GM18520 (cell line): ENCODE data around the gene HSPA9.

Source experiments
- ATAC-seq: cut with Tn5 transposase; IDR thresholded peaks from one replicate; pipeline ENCODE4 v1.9.1; 2021; ENCODE audit not compliant: unreplicated experiment

The HSPA9 gene

DNA sequence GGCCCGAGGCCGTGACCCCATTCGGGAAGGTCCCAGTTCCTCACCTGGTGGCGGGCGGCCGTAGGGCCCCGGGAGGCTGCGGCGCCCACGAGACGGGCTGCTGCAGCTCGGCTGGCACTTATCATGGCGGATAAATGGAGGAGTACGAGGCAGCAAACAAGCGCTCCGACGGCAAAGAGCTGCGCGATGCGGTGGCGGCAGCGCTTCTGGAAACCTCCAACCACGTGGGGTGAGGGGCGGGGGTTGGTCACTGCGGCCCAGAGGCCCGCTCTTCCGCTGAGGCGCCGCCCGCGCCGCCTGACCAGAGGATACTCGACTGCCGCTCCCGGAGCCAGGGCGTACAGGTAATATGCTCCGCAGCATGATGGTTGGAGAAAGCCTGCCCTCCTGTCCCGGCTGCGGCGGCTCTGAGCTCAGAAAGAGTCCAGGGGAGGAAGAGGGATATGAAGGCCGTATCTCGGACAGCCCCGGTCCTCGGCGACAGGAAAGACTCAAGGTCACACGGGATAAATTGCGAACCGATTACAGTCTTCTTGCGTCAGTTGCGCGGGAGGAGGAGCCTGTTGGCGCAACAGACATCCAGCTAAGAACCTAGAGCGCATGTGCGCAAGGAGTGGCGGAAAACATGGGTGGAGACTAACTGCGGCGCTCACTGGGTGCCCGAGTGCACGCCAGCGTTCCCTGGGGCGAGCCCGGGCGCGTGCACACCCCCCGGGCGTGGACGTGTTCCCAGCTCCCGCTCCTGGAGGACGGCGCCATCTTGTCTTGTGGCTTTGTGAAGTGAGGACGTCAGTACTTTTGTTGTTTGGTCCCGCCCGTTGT is at the start of gene HSPA9:
Gene HSPA9 (minus strand): TSS at position 208 of the 822 bp plus-strand sequence. CDS start 83 bp downstream, at position 125.
- peak; percentile 75 for ATAC-seq

DNA sequence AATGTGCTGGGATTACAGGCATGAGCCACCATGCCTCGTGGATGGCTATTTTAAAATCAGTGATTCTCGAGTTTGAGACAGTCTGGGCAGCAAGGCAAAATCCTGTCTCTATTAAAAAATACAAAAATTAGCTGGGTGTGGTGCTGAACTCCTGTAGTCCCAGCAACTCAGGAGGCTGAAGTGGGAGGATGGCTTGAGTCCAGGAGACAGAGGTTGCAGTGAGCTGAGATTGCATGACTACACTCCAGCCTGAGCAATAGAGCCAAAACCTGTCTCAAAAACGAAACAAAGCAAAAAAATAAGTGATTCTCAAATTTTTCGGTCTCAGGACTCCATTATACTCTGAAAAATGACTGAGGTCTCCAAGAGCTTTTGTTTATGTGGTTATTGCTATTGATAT is 47.9 kb upstream of the HSPA9 start:
- ATAC-seq: no peak

DNA sequence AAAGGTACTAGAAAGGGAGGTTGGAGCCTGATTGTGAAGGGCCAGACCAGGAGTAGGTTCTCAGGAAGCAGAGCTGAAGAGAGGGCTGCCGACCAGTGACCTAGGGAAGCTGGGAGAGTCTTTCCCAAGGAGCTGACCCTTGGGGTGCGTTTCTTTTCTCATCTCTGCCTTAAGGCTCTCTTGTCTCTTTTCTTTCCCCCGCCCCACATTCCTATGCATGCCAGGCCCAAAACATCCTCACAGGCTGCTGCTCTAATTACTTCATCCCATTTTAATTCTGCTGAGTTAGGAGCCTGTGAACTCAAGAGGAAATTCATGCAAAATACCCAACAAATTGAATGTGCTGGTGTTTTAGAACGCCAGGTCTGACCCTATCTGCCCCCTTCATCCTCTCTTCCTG is 46.9 kb upstream of the HSPA9 start:
- no peak for ATAC-seq

DNA sequence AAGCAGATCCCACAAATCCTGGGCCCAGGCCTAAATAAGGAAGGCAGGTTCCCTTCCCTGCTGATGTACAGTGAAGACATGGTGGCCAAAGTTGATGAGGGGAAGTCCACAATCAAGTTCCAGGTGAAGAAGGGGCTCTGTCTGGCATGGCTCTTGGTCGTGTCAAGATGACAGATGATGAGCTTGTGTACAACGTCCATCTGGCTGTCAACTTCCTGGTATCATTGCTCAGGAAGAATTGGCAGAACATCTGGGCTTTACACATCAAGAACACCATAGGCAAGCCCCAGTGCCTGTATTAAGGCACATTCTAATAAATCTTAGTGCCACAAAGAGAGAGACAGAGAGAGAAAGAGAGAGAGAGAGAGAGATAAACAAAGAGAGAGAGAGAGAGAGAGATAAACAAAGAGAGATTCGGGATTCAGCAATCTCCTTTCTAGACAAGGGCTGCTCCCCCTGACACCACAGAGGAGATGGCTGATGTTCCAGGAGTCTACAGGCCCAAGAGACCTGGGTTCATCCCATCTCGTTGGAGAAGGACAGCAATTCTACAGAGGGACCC is 45.5 kb upstream of the HSPA9 start:
- ATAC-seq: no peak

DNA sequence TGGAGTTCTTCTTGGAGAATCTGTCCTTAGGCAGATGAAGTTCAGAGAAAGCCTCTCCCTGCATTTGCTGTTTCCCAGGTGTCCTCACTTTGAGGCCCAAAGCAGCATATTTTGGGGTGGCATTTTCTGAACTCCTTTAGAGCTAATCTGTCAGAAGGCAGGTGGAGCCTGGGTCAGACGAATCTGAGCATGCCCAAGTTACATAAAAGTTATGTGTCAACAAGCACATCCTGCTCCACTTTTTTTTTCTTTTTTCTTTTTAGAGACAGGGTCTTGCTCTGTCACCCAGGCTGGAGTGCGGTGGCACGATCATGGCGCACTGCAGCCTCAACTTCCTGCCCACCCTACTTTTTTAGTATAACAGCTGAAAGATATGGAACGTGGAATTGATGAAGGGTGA is 41.3 kb upstream of the HSPA9 start:
- no peak for ATAC-seq

DNA sequence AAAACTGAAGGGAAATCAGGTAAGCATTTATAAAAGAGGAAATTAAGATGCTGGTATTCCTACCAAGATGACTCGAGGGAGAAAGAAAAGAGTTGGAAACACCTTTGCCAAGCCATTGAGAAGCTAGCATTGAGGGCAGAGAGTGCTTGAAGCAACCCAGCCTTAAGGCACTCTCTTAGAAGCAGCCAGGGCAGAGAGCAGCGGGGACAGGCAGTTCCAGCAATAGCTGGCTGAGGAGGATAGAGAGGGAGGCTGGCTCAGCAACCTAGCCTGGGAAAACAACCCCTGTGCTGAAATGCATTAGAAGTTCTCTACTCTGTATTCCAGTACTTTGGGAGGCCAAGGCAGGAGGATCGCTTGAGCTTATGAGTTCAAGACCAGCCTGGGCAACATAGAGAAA is 40.3 kb upstream of the HSPA9 start:
- no peak for ATAC-seq

DNA sequence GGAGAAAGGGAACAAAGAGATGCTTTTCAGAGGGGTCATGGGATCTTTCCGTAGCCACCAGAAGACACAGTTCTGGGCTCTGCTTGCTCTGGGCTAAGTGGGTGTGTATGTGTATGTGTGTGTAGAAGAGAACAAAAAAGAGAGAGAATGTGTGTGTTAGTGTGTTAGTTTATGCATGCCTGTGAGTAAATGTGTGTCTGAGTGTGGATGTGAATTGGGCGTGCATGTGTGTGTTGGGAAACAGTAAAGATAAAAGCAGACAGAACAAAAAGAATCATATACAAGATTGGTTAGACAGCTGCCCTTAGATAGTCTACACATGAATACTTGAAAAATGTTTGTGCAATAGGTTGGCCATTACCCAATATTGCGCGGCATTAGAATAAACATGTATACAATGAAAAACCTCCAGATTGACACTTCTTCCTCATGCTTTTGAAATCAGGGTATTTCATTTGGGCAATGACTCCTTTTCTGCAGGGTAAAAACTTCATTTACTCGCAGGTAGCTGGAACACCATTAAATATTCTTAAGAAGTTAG is 36.5 kb upstream of the HSPA9 start:
- ATAC-seq: no peak

DNA sequence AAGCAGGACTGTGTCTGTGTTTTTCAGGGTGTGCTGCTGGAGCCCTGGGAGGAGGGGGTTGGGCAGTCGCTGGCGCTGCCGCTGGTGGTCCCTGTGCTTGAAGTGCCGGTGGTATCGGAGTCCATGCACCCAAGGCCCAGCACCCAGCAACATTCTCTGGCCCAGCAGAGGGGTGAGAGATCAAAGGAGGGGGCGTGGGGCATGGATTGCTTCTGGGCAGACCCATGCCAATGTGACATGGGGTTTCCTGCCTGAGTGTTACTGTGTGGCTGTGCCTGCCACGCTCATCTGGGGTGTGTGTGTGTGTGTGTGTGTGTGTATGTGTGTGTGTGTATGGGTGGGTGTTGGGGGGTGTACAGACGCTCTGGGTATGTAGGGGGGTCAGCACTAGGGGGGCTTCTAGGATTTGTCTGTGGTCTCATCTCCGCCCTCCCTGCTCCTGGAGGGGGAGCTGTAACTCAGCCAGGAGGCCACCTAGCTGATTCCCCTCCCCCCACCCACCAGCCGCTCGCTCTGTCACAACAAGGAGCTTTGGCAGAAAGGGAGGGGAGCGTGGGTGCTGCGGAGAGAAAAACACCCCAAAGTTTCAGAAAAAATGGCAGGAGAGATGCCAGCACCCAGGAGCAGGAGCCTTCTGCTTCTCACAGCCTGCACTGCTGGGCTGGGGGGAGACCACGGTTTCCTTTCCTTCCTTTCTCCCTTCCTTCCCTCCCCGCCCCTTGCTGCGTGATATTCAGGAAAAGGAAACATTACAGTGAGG is 35.9 kb upstream of the HSPA9 start:
- ATAC-seq: no peak

DNA sequence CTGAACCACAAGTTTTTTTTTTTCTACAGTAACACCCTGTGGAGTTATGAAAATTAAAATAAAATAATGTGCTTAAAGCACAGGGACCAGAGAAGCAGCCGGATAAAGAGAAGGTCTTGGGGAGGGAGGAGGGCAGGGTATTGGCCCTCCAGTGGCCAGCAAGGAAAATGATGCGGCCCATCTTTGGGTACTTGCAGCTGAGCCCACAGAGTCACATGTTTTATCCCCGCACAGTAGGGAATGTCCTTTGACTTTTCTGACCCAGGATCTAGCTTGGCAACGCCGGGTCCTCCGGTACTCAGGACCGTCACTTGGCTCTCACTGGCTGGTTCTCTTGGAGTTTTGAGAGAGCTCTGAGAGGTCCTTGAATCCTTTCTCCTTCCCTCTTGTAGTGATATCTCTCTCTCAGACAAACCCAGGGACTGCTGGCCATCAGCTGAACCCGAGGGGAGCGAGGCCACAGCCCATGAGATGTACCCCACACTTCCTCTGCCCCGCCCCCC is 35.3 kb upstream of the HSPA9 start:
- ATAC-seq: no peak

DNA sequence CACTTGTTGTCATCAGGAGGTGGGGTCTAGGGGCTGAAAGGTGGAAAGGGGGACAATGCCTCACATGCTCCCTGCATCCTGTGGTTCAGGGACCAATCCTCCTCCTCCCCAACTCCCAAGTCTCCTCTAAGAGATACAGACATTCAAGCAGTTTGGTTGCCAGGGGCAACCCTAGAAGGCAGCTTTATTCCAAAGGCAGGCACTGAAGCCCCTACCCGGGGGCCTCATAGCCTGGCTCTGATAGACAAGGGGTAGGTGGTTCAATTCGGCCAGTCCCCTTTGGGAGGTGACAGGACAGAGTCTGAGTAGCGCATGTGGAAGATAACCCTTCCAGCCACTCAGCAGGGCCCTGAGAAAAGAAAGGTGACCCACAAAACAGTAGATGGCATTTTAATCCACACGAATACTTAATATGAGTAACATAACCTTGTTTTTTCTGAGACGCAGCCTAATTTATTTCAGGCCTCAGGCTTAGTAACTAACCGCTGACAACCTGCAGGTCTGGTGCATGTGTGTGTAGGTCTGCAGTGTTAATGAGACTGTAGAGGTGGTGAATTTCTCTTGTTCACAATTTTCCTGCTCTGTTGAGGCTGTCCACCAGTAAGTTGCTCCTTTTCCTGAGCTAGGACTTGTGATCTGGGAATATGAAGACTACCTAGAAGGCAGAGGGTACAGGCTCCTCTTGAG is 31.3 kb upstream of the HSPA9 start:
- ATAC-seq: no peak

DNA sequence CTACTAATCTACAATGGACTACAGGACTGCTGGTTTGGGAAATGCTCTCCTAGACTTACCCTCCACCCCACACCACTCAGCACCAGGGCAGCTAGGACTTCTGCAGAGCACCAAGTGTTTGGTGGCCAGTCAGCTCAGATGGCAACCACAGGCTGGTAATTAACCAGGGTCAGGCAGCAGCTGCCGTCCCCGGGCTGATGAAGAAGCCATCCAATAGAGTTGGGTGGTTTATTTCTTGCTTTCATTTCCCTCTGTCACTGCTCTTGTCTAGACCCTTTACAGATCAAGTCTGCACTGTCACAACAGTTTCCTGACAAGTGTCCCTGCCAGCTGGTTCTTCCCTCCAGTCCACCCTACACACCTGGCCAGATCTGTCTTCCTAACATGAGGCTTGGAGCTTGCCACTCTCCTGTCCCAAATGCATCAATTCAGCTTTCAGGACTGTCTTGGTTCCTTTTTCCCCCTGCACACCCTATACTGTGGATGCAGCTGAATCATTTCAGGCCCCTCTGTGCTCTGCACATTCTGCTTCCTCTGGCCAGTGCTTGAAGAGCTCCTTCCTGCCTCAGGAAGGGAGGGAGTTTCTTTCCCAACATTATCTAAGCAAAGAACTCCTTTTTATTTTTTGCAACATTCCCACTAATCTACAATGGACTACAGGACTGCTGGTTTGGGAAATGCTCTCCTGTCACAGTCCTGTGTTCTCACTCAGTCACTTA is 30.2 kb upstream of the HSPA9 start:
- peak; percentile 49 for ATAC-seq

DNA sequence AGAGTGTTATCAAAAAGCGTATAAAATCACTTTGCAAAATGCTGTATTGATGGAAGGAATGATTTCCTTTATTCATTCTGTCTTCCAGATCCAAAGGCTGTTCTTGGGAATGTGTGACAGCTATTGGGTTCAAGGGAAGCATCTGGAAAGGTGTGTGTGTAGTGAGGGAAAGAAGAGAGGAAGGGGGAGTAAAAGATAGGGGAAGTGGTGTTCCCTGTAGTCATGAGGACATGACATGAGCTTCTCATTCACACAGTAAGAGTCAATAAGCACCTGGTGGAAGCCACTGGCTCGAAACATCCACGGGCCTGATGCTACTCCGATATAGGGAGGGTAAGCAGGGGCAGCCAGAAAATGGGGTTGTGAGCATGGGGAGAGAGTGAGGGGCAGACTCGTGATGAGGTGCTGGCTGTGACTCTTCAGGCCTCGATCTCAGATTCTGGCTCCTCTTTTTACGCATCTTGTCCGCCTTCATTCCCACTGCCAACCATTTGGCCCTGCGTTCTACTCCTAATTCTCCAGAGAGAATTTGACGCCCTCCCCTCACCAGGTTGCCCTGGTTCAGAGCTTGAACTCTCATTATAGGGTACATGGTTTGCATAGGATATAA is 29.1 kb upstream of the HSPA9 start:
- ATAC-seq: no peak

DNA sequence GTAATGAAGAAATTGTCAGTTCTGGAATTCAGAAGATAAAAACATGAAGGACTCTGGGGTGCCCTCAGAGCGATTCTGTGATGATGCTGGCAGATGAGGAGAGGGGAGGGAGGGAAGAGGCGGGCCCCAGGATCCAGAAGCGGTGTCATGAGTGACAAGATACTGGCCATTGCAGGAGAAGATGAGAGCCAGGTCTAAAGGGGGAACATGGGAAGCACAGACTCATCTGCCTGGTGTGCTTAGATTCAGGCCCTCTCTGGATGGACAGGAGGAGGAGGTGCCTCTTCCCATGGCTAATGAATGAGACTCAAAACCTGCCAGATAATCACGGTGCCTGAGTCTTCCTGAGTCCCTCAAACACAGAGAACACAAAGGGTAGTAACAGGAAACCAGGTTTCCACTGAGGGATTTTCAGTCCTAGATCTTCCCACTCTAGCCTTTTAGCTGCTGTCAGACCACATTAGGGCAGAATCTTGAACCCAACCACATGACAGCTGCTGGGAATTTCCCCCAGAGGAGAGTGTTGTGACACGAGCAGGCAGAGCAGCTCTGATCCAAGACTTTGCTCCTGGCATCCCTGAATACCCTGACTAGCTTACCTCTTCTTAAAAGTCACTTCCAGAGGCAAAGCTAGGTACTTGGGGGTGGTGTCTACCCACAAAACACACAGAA is 28.2 kb upstream of the HSPA9 start:
- no peak for ATAC-seq

DNA sequence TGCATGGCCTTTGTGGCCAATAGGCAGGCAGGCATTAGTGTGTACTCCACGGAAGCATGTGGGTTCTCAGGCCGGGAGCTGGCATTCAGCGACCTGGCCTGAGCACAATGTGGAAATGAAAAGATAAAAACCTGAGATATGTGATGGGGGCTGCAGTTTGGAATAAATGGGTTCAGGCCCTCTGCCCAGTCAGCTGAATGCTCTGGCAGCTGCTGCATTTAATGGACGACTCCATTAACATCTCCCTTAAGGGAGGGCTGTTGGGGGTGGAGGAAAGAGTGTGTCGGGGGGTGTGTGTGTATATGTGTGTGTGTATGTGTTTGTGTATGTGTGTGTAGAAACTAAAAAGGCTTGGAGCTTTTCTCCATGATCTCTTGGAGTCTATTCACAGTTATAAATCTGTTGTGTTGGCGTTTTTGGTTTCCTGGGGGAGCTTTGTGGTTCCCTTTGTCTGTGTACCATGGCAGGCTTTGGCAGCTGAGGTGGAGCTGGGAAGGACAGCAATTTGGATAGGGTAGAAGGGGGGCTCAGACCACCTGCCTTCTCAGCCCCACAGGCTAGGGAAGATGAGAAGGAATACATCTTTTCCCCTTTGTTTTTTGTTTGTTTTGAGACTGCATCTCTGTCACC is 27.3 kb upstream of the HSPA9 start:
- ATAC-seq: no peak

DNA sequence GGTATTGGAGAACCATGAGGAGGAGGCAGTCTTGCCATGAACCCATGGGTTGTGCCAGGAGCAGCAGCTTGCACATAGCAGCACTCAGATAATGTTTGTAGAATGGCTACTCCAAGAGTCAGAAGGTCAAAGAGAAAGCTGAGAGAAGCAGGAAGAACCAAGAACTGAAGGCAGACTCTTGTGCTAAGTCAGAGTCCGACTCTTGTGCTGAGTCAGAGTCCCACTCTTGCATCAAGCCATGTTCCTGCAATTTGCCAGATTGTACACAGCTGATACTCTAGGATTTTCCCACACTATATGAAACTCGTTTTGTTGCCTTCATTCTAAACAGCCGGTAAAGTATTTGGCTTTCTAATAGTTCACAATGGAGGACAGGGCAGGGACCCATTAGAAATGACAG is 26.2 kb upstream of the HSPA9 start:
- ATAC-seq: no peak

DNA sequence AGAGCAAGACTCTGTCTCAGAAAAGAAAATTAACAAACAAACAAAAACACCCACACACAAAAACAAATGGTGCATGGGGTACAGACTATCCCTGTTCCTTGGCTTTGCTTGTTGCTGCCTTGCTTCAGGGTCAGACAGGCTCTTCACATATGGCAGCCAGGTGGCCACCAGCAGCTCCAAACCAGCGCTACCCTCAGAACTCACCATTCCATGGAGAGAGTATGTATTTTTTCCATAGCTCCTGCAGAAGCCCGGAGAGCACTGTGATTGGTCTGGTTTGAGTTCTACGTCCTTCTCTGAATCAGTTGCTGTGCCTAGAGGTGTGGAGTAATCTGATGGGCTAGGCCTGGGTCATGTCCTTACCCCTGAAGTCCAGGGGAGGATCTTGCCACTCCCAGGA is 25.2 kb upstream of the HSPA9 start:
- no peak for ATAC-seq

DNA sequence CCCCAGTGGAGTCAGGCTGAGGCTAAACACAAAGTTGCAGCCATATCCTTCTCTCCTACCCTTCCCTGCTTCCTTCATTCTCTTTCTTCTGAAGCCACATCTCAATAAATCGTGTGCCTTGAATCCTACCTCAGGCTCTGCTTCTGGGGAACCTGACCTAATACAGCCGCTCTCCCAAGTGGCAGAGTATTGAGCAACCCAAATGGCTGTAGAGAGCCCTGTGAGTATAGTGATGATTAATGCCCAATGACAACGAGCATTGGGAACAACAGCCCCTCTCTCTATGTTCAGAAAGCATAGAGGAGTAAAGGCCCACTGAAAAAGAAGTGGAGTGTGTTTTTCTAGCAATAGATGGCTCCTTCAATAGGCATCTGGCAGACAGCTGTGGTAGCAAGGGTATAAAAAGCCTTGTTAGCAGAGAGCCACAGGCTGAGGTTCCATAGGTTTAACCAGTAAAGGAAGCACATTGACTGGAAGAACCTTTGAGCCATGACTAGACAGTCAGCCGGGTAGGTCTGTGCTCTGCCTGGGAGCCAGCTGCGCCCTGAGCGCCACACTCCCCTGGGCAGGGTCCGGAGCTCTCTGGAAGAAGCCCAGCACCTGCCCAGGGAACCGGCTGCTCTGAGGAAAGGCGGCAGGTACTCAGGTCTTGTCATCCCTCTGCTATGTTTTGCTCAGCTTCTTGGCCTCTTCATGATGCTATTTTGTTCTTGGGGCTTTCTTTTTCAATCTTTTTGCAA is 22.6 kb upstream of the HSPA9 start:
- no peak for ATAC-seq
